ENCODE measurements around the gene FADS3.

GRCh38 chr11:61848631-61849030 is 42.7 kb downstream of the FADS3 start:
- TF ChIP-seq CTCF (conservative IDR thresholded peaks at IDR 0.05; ENCODE audit: low read depth, low read length) (no peak), CHD1 (IDR thresholded peaks at IDR 0.05; ENCODE audit: low read depth, low read length) (no peak), BHLHE40 (IDR thresholded peaks at IDR 0.05; ENCODE audit: low read depth, low read length) (no peak), POLR2A (IDR thresholded peaks at IDR 0.05; ENCODE audit: low read depth, low read length) (no peak), RFX5 (IDR thresholded peaks at IDR 0.05; ENCODE audit: low read depth, low read length) (no peak), MAFK (IDR thresholded peaks at IDR 0.05; ENCODE audit: low read depth, low read length) (no peak), CEBPB (IDR thresholded peaks at IDR 0.05; ENCODE audit: low read depth, low read length) (no peak), FOS (IDR thresholded peaks at IDR 0.05; ENCODE audit: low read depth, low read length) (no peak), RAD21 (IDR thresholded peaks at IDR 0.05; ENCODE audit: low read length) (no peak), USF2 (IDR thresholded peaks at IDR 0.05; ENCODE audit: low read depth, low read length) (no peak), MXI1 (IDR thresholded peaks at IDR 0.05; ENCODE audit: borderline replicate concordance, low read depth, low read length) (no peak), MAZ (IDR thresholded peaks at IDR 0.05; ENCODE audit: borderline replicate concordance, low read depth, low read length) (no peak), SMC3 (IDR thresholded peaks at IDR 0.05; ENCODE audit: low read depth, low read length) (no peak), ELK1 (IDR thresholded peaks at IDR 0.05; ENCODE audit: borderline replicate concordance, low read depth, low read length) (no peak)
